Heart left ventricle (tissue), 16 donors: ENCODE data around the gene PLEKHB2. TPM values are rescaled to one million over a fixed set of nuclear protein-coding genes. Genes with fewer than 3 reads are reported as not detected.
"Not testable (repeated sequence)": the region's sequence is repeated elsewhere in the genome, so short reads cannot be mapped to it uniquely, and the experiment has no call there.

Experiments used
- ATAC-seq, 4 donors: fragments of 200-7000 bp; cut with Tn5 transposase; one replicate each; pipeline ENCODE4 v1.9.1; 2020 to 2022; ENCODE audit warnings: moderate library complexity in 4 of 4, mild to moderate bottlenecking in 3 of 4, moderate number of reproducible peaks in 1 of 4
- DNase-seq, 5 donors: peaks; one replicate each; pipeline ENCODE4 v3.0.0-alpha.2; 2020
- H3K27ac ChIP-seq, 12 donors: fragments of 200-600 bp; sonication (generic) in 4 of 12; one replicate each; pipeline versions ENCODE4 v1.5.0 to v1.8.0; 2016 to 2022; ENCODE audit warnings: mild to moderate bottlenecking in 2 of 12
- H3K27me3 ChIP-seq, 9 donors: fragments of 200-600 bp; sonication (generic) in 2 of 9; one replicate each; pipeline versions ENCODE4 v1.5.1 to v1.8.0; 2016 to 2022; ENCODE audit warnings: mild to moderate bottlenecking in 3 of 9
- H3K36me3 ChIP-seq, 9 donors: fragments of 200-600 bp; sonication (generic) in 2 of 9; one replicate each; pipeline versions ENCODE4 v1.5.0 to v1.8.0; 2018 to 2022; ENCODE audit warnings: mild to moderate bottlenecking in 2 of 9
- H3K4me1 ChIP-seq, 12 donors: fragments of 200-600 bp; sonication (generic) in 4 of 12; one replicate each; pipeline versions ENCODE4 v1.5.0 to v1.8.0; 2016 to 2022; ENCODE audit warnings: mild to moderate bottlenecking in 3 of 12
- H3K4me3 ChIP-seq, 12 donors: fragments of 200-600 bp; sonication (generic) in 4 of 12; one replicate each; pipeline versions ENCODE4 v1.5.0 to v1.8.0; 2017 to 2022; ENCODE audit warnings: mild to moderate bottlenecking in 9 of 12, moderate library complexity in 4 of 12
- H3K9me3 ChIP-seq, 12 donors: fragments of 200-600 bp; sonication (generic) in 4 of 12; one replicate each; pipeline versions ENCODE4 v1.5.0 to v1.8.0; 2016 to 2022; ENCODE audit warnings: mild to moderate bottlenecking in 1 of 12
- WGBS, 4 donors: extraction: QIAGEN DNeasy Blood & Tissue Kit in 2 of 4; methylation state at CpG; one replicate each; pipeline versions ENCODE4 v1.1.5 to v1.1.7; 2013 to 2018; 5-methylcytosine and 5-hydroxymethylcytosine counted together
- intact Hi-C, 10 donors: fragments of 100-400 bp; cut with DNase I; formaldehyde crosslinking; loops; one replicate each; pipeline versions ENCODE4 v1.11.1 to v1.14.2; 2022
- polyA plus RNA-seq, 2 donors: library from polyadenylated mRNA; stranded (reverse); fragments of 200-250 nt; gene quantifications; one replicate each; pipeline ENCODE4 v1.2.3, GENCODE V29; 2013
- total RNA-seq, 9 donors: library from RNA; depleted of rRNA in 2 of 9; stranded (reverse); fragments of >200 nt in 2 of 9; fragmentation: NEBNext Ultra II Directional in 3 of 9; extraction: Animal tissue kit (Norgen Biotek cat#: 25700) in 3 of 9; gene quantifications; one replicate each; pipeline versions ENCODE4 v1.1.0 to v1.2.4, GENCODE V29; 2016 to 2023
- donor health status: ischemic (EF 13 %, LVEDD 7.1; RV severe dilation, severe dysfunction).
- donor health status: healthy with polysubstance abuse.
- donor health status: DM: no; HTN: yes; CAD: no.
- donor health status: DM: no; HTN: no; CAD: no.
- donor health status: ischemic (EF 25% LVEDD 6.9; RV normal size, moderate dysfunction).
- donor health status: ischemic (EF 25% LVEDD 5.7; RV mildly dilated, moderate dysfunction).
- donor health status: healthy.
- donor health status: DM: yes; HTN: yes; CAD: no.
- donor health status: ischemic (EF 35%, LVEDD 5.7; RV mildly dilated, moderate dysfunction).
- donor health status: nonischemic (EF 11% LVEDD 7.7; RV severe dilation, severe dysfunction).
- donor health status: DM: yes; HTN: yes; CAD: no.
- donor health status: PGD.
- donor health status: ischemic (EF 29% LVEDD 5.4; RV normal size, mild dysfunction).
- donor health status: nonischemic (EF 23%, LVEDD 6.1; RV moderate dilation, normal function).

PLEKHB2 gene
- total and polyA plus RNA-seq, 11 donors, result 7.7 to 71.8 (median 42.2) TPM

DNA sequence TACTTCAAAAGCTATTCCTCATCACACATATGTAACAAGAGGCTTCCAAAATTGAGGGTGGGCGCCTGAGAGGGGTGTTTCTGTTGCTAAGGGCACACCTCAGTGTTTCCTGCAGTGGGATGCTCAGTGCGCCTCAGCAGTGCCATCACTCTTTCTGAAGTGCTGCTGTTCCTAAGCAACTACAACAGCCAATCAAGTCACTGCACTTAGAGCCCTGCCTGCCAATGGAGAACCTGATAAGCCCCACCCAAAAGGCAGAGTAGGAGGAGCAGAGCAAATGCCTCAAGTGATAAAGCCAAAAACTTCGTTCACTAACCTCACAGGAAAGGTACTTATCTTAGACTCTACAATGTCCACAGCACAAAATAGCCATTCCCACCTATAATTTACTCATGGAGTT lies 88.3 kb downstream of the PLEKHB2 start:
- WGBS, 4 donors, result 13 to 22% (median 17%) methylated on average over 3 of the region's 3 CpGs
- intact Hi-C loops, H3K4me3 ChIP-seq, DNase-seq, ATAC-seq, H3K4me1 ChIP-seq, H3K27ac ChIP-seq, H3K36me3 ChIP-seq, H3K9me3 ChIP-seq: not testable (repeated sequence)
- H3K27me3 ChIP-seq, result peaks cover 0 to 21% (median 4%) of the 10 kb centered on the region in 9 donors

DNA sequence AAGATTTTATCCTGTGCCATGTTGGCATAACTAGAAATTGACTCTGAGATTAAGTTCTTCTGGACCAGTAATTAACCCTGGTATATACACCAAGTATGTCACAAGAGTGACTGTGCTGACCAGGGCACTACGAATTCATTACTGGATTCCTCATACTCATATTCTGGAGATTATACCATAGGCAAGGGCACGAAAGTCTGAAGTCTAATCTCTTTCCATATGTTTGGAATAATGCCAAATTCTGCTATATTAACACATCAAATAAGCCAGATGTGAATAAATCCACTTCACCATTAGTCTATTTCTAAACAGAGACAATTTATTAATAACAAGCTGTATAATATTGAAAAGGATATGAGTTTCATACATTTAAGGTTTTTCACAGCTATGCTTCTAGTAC lies 91.0 kb downstream of the PLEKHB2 start:
- H3K4me1 ChIP-seq, ATAC-seq, H3K4me3 ChIP-seq, H3K27ac ChIP-seq, H3K36me3 ChIP-seq, DNase-seq, intact Hi-C loops, H3K9me3 ChIP-seq: not testable (repeated sequence)
- WGBS, 4 donors, result 51 to 69% (median 59%) methylated on average over 2 of the region's 2 CpGs
- H3K27me3 ChIP-seq, result peaks cover 0 to 21% (median 4%) of the 10 kb centered on the region in 9 donors

Other genes starting within 250 kb of the PLEKHB2 start
- gene FAM168B, start 11.9 kb upstream of the PLEKHB2 start, total RNA-seq, result 100 to 1,000 TPM in 2 of 9 donors, 10 to 100 TPM in 7; 72.7 to 174 (median 86.9) TPM
- gene FAM168B, start 11.9 kb upstream of the PLEKHB2 start, polyA plus RNA-seq, result 10 to 100 TPM; 23.0 to 92.5 TPM
- under 1 TPM in 1 of 9 donors, not detected in 8; 0.29 TPM for gene POTEE, start 104.2 kb downstream of the PLEKHB2 start, total RNA-seq
- gene POTEE, start 104.2 kb downstream of the PLEKHB2 start, polyA plus RNA-seq, result not detected